Activated CD4-positive, alpha-beta T cell treated with anti-CD3 and anti-CD28 coated beads, Interleukin-2, amount 50 U/mL, for 48 hours (primary cell): Measurements from ENCODE around the gene MBNL1.
A peak's percentile ranks its signal among the peaks of the same experiment; 100 is the strongest.

ENCODE experiments used
- DNase-seq, 2 experiments: peaks; one replicate each; pipeline ENCODE4 v3.0.0-alpha.2; 2020

The MBNL1 gene

GRCh38 chr3:152254041-152254440, 14.7 kb upstream of the MBNL1 start:
- DNase-seq: no peak

- no peak for DNase-seq
Measured at GRCh38 chr3:152255290-152255689, 13.4 kb upstream of the MBNL1 start.

- no peak for DNase-seq
Measured at GRCh38 chr3:152256851-152257562, 11.7 kb upstream of the MBNL1 start.

GRCh38 chr3:152257563-152258035, 11.1 kb upstream of the MBNL1 start:
- DNase-seq: no peak

GRCh38 chr3:152258448-152259393, 10.0 kb upstream of the MBNL1 start:
- DNase-seq: peak; percentile 45 to 59

GRCh38 chr3:152259468-152259867, 9.3 kb upstream of the MBNL1 start:
- DNase-seq: no peak

- DNase-seq: no peak
Measured at GRCh38 chr3:152260026-152260425, 8.7 kb upstream of the MBNL1 start.

- no peak for DNase-seq
Measured at GRCh38 chr3:152260529-152260928, 8.2 kb upstream of the MBNL1 start.

- no peak for DNase-seq
Measured at GRCh38 chr3:152261329-152261728, 7.4 kb upstream of the MBNL1 start.

GRCh38 chr3:152263711-152264110, 5.0 kb upstream of the MBNL1 start:
- no peak for DNase-seq

GRCh38 chr3:152264378-152264777, 4.4 kb upstream of the MBNL1 start:
- DNase-seq: no peak

- no peak for DNase-seq
Measured at GRCh38 chr3:152266221-152266995, 2.3 kb upstream of the MBNL1 start.

GRCh38 chr3:152267831-152268554, 736 bp upstream of the MBNL1 start:
- no peak for DNase-seq

GRCh38 chr3:152269056-152269830, 514 bp downstream of the MBNL1 start:
- no peak for DNase-seq

GRCh38 chr3:152269831-152270734, 1.4 kb downstream of the MBNL1 start:
- no peak for DNase-seq

- no peak for DNase-seq
Measured at GRCh38 chr3:152270937-152271336, 2.2 kb downstream of the MBNL1 start.

GRCh38 chr3:152271501-152272236, 2.9 kb downstream of the MBNL1 start:
- no peak for DNase-seq

- DNase-seq: no peak
Measured at GRCh38 chr3:152272771-152273242, 4.1 kb downstream of the MBNL1 start.

GRCh38 chr3:152276681-152277080, 8.0 kb downstream of the MBNL1 start:
- DNase-seq: no peak

GRCh38 chr3:152277198-152277597, 8.5 kb downstream of the MBNL1 start:
- no peak for DNase-seq
